Hepatocyte (in vitro differentiated cells): Measurements from ENCODE around the gene IQGAP2. TPM values are rescaled to one million over a fixed set of nuclear protein-coding genes. Genes with fewer than 3 reads are reported as not detected.

Experiments used
- DNase-seq: peaks from one replicate; pipeline ENCODE4 v3.0.0-alpha.2; 2016; ENCODE audit warnings: low spot score
- H2AFZ ChIP-seq: fragments of 200-600 bp; sonication (generic); 2 replicates; pipeline ENCODE4 v1.6.0; 2016; ENCODE audit warnings: antibody characterized with exemption, mild to moderate bottlenecking
- H3K27ac ChIP-seq: fragments of 200-600 bp; sonication (generic); 2 replicates; pipeline ENCODE4 v1.5.1; 2016; ENCODE audit warnings: mild to moderate bottlenecking
- H3K27me3 ChIP-seq: fragments of 200-600 bp; sonication (generic); 2 replicates; pipeline ENCODE4 v1.6.1; 2016
- H3K36me3 ChIP-seq: fragments of 200-600 bp; sonication (generic); replicated peaks from 2 replicates; pipeline ENCODE4 v1.5.1; 2016; ENCODE audit warnings: low read depth; ENCODE audit not compliant: insufficient read depth
- H3K4me1 ChIP-seq: fragments of 200-600 bp; sonication (generic); 2 replicates; pipeline ENCODE4 v1.5.1; 2016; ENCODE audit warnings: mild to moderate bottlenecking, moderate library complexity; ENCODE audit not compliant: insufficient read depth
- H3K4me2 ChIP-seq: fragments of 200-600 bp; sonication (generic); 2 replicates; pipeline ENCODE4 v1.6.0; 2016
- H3K4me3 ChIP-seq: fragments of 200-600 bp; sonication (generic); 2 replicates; pipeline ENCODE4 v1.5.1; 2016; ENCODE audit warnings: mild to moderate bottlenecking
- H3K79me2 ChIP-seq: fragments of 200-600 bp; sonication (generic); 2 replicates; pipeline ENCODE4 v1.6.0; 2017; ENCODE audit warnings: mild to moderate bottlenecking
- H3K9me2 ChIP-seq: fragments of 200-600 bp; sonication (generic); replicated peaks from 2 replicates; pipeline ENCODE4 v1.6.0; 2017; ENCODE audit warnings: mild to moderate bottlenecking; ENCODE audit not compliant: insufficient read depth
- H3K9me3 ChIP-seq: fragments of 200-600 bp; sonication (generic); 2 replicates; pipeline ENCODE4 v1.5.1; 2016; ENCODE audit warnings: low read depth, mild to moderate bottlenecking
- H4K20me1 ChIP-seq: fragments of 200-600 bp; sonication (generic); 2 replicates; pipeline ENCODE4 v1.6.0; 2016; ENCODE audit warnings: mild to moderate bottlenecking; ENCODE audit not compliant: insufficient read depth, poor library complexity, severe bottlenecking
- CTCF ChIP-seq: fragments of 200-600 bp; sonication (generic); IDR thresholded peaks from 2 replicates; pipeline ENCODE4 v1.5.1; 2016; ENCODE audit warnings: antibody characterized with exemption, mild to moderate bottlenecking; ENCODE audit not compliant: poor library complexity
- EZH2 ChIP-seq: fragments of 200-600 bp; sonication (generic); IDR thresholded peaks from 2 replicates; pipeline ENCODE4 v1.6.1; 2016; ENCODE audit warnings: antibody characterized with exemption, mild to moderate bottlenecking, borderline replicate concordance
- EZH2phosphoT487 ChIP-seq: fragments of 200-600 bp; sonication (generic); IDR thresholded peaks from one replicate; pipeline ENCODE4 v1.6.1; 2018; ENCODE audit warnings: antibody characterized with exemption, mild to moderate bottlenecking, low read depth, moderate library complexity; ENCODE audit not compliant: unreplicated experiment, severe bottlenecking
- WGBS: methylation state at CpG from one replicate; pipeline ENCODE4 v1.1.6; 2016; ENCODE audit warnings: low lambda C conversion rate; ENCODE audit errors: missing lambda C conversion rate; 5-methylcytosine and 5-hydroxymethylcytosine counted together
- polyA plus RNA-seq: library from polyadenylated mRNA; unstranded; fragments of >200 nt; fragmentation: Nextera tagmentation; extraction: Ambion mirVana; gene quantifications from 2 replicates; pipeline ENCODE4 v1.2.1, GENCODE V29; 2016
- total RNA-seq: library from RNA; depleted of rRNA; stranded (reverse); fragments of >200 nt; gene quantifications from 2 replicates; pipeline ENCODE4 v1.2.3, GENCODE V29; 2014

The IQGAP2 gene
- total and polyA plus RNA-seq, 2 experiments from 2014 or later, result 37.2 to 78.9 TPM

DNA sequence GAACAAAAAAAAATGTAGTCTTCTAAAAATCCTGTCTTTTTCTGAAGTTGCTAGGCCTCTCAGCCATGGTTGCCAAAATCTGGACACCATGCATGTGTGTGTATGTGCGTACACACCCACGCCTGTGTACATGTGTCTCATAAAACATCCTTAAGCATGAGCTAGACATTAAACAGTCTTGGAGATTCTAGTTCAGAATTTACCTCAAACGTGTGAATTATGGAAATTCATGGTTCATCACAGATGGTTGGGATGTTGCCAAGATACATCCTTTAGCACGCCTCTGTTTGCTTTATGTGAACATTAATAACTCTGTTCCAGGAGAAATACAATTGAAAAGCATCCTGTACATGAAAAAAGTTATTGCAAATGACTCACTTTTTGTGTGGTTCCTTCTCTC is 167.1 kb downstream of the IQGAP2 start:
- no peaks in the 10 kb centered on the region for H3K9me2 ChIP-seq
- no peak overlapping the region for H2AFZ ChIP-seq
- H3K9me3 ChIP-seq, result no peaks in the 10 kb centered on the region
- no peak for DNase-seq
- TF ChIP-seq EZH2 (no peak), EZH2phosphoT487 (no peak), CTCF (no peak)
- 94% methylated on average over 4 of the region's 4 CpGs for WGBS
- no peak overlapping the region for H3K27ac ChIP-seq
- no peak overlapping the region for H3K4me3 ChIP-seq
- peaks cover 3% of the 10 kb centered on the region for H3K4me1 ChIP-seq
- no peaks in the 10 kb centered on the region for H3K36me3 ChIP-seq
- no peaks in the 10 kb centered on the region for H4K20me1 ChIP-seq
- no peaks in the 10 kb centered on the region for H3K27me3 ChIP-seq
- H3K79me2 ChIP-seq, result no peaks in the 10 kb centered on the region
- H3K4me2 ChIP-seq, result no peak overlapping the region

GRCh38 chr5:76571559-76571958 is 168.5 kb downstream of the IQGAP2 start:
- DNase-seq, result no peak
- Histone ChIP-seq H4K20me1 (no peaks in the 10 kb centered on the region), H3K4me3 (no peak overlapping the region), H2AFZ (no peak overlapping the region), H3K4me1 (peaks cover 3% of the 10 kb centered on the region), H3K27ac (no peak overlapping the region), H3K27me3 (no peaks in the 10 kb centered on the region), H3K9me3 (no peaks in the 10 kb centered on the region), H3K36me3 (no peaks in the 10 kb centered on the region), H3K9me2 (no peaks in the 10 kb centered on the region), H3K79me2 (no peaks in the 10 kb centered on the region), H3K4me2 (no peak overlapping the region)
- no peak for TF ChIP-seq EZH2phosphoT487
- TF ChIP-seq EZH2, result no peak
- TF ChIP-seq CTCF, result no peak

GRCh38 chr5:76576450-76576849 is 173.4 kb downstream of the IQGAP2 start:
- no peaks in the 10 kb centered on the region for H3K9me3 ChIP-seq
- no peaks in the 10 kb centered on the region for H3K79me2 ChIP-seq
- peaks cover 7% of the 10 kb centered on the region for H3K4me1 ChIP-seq
- no peaks in the 10 kb centered on the region for H3K9me2 ChIP-seq
- no peaks in the 10 kb centered on the region for H3K36me3 ChIP-seq
- DNase-seq, result no peak
- TF ChIP-seq CTCF (no peak), EZH2phosphoT487 (no peak)
- no peaks in the 10 kb centered on the region for H4K20me1 ChIP-seq
- no peak overlapping the region for H3K27ac ChIP-seq
- no peaks in the 10 kb centered on the region for H3K27me3 ChIP-seq
- no peak overlapping the region for H3K4me2 ChIP-seq
- H3K4me3 ChIP-seq, result no peak overlapping the region
- no peak overlapping the region for H2AFZ ChIP-seq

- Histone ChIP-seq H2AFZ (no peak overlapping the region), H3K4me3 (no peak overlapping the region), H3K27me3 (no peaks in the 10 kb centered on the region), H3K9me3 (no peaks in the 10 kb centered on the region), H3K9me2 (no peaks in the 10 kb centered on the region), H4K20me1 (no peaks in the 10 kb centered on the region), H3K4me2 (no peak overlapping the region), H3K36me3 (no peaks in the 10 kb centered on the region), H3K4me1 (peaks cover 9% of the 10 kb centered on the region), H3K79me2 (no peaks in the 10 kb centered on the region), H3K27ac (no peak overlapping the region)
- TF ChIP-seq EZH2phosphoT487 (no peak), CTCF (no peak), EZH2 (no peak)
- WGBS, result 59% methylated on average over 4 of the region's 4 CpGs
- no peak for DNase-seq
Measured at GRCh38 chr5:76576996-76577395, 173.9 kb downstream of the IQGAP2 start.
